Mucosa of stomach (tissue), 1 donor: ENCODE data around the gene SBSN.

Experiments used
- H3K27me3 ChIP-seq: one replicate; pipeline ENCODE4 v1.7.0; 2013; ENCODE audit warnings: mild to moderate bottlenecking, low read length; ENCODE audit not compliant: control insufficient read depth, insufficient read depth
- H3K36me3 ChIP-seq: one replicate; pipeline ENCODE4 v1.7.0; 2013; ENCODE audit warnings: low read length; ENCODE audit not compliant: control insufficient read depth, insufficient read depth
- H3K4me1 ChIP-seq: one replicate; pipeline ENCODE4 v1.7.0; 2013; ENCODE audit warnings: mild to moderate bottlenecking, low read length; ENCODE audit not compliant: control insufficient read depth, insufficient read depth
- H3K4me3 ChIP-seq: one replicate; pipeline ENCODE4 v1.7.0; 2013; ENCODE audit warnings: low read length
- H3K9ac ChIP-seq: one replicate; pipeline ENCODE4 v1.7.0; 2013; ENCODE audit warnings: mild to moderate bottlenecking, low read length, moderate library complexity
- H3K9me3 ChIP-seq: one replicate; pipeline ENCODE4 v1.7.0; 2013; ENCODE audit warnings: mild to moderate bottlenecking, low read length, moderate library complexity; ENCODE audit not compliant: control insufficient read depth
- donor health status: Pancreatic carcinoma.

The SBSN gene

GRCh38 chr19:35519291-35519690 lies 8.8 kb downstream of the SBSN start:
- no peaks in the 10 kb centered on the region for H3K27me3 ChIP-seq
- no peaks in the 10 kb centered on the region for H3K9me3 ChIP-seq
- H3K9ac ChIP-seq, result no peak overlapping the region
- H3K4me1 ChIP-seq, result peaks cover under 1% of the 10 kb centered on the region
- no peaks in the 10 kb centered on the region for H3K36me3 ChIP-seq
- no peak overlapping the region for H3K4me3 ChIP-seq

GRCh38 chr19:35518313-35518712 lies 9.8 kb downstream of the SBSN start:
- H3K4me1 ChIP-seq, result peaks cover 5% of the 10 kb centered on the region
- H3K9ac ChIP-seq, result no peak overlapping the region
- H3K4me3 ChIP-seq, result no peak overlapping the region
- peaks cover 6% of the 10 kb centered on the region for H3K27me3 ChIP-seq
- H3K36me3 ChIP-seq, result no peaks in the 10 kb centered on the region
- no peaks in the 10 kb centered on the region for H3K9me3 ChIP-seq

DNA sequence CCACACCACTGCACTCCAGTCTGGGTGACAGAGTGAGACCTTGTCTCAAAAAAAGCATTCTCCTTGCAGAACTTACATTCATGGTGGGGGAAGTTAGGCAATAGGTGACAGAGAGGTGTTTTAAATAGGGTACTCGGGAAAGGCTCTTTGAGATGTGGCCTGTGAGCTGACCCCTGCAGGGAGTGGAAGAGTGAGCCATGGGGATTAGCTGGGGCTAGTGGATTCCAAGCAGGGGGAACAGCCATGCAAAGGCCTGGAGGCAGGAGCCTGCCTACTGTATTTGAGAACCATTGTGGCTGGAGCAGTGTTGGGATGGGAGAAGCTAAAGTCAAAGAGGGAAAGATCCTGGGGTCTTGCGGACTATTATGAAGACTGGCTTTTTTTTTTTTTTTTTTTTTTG lies 10.8 kb downstream of the SBSN start:
- H3K9ac ChIP-seq, result no peak overlapping the region
- H3K27me3 ChIP-seq, result peaks cover 11% of the 10 kb centered on the region
- H3K4me3 ChIP-seq, result no peak overlapping the region
- no peaks in the 10 kb centered on the region for H3K36me3 ChIP-seq
- peaks cover 5% of the 10 kb centered on the region for H3K4me1 ChIP-seq
- H3K9me3 ChIP-seq, result no peaks in the 10 kb centered on the region

- no peaks in the 10 kb centered on the region for H3K36me3 ChIP-seq
- H3K4me3 ChIP-seq, result no peak overlapping the region
- H3K4me1 ChIP-seq, result peaks cover 5% of the 10 kb centered on the region
- peaks cover 15% of the 10 kb centered on the region for H3K27me3 ChIP-seq
- H3K9ac ChIP-seq, result no peak overlapping the region
- no peaks in the 10 kb centered on the region for H3K9me3 ChIP-seq
Observed at GRCh38 chr19:35516310-35516709, 11.8 kb downstream of the SBSN start.

DNA sequence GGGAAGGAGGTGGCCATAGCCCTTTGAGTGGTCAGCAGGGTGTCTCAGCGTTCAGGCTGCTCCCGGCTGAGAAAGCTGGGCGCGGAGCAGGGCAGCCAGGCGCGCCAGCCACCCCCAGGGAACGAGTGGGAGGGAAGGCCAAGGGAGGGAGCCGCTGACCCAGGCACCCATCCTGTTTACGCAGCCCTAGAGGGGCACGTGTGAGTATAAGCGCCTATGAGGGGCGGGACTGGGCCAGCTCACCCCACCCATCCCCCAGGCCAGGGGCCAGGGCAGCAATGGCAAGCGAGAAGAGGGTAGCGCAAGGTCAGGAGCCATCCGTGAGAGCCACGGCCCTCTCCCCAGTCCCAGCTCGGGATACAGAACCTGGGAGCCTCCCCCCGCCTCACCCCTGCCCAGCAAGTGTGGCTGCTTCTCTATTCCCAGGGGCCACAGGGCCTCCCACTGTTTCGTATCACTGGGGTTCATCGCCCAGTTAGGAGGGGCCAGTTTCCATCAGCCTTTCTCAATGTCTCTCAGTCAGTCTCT lies 13.8 kb downstream of the SBSN start:
- H3K9me3 ChIP-seq, result no peaks in the 10 kb centered on the region
- no peak overlapping the region for H3K9ac ChIP-seq
- H3K4me1 ChIP-seq, result peaks cover 17% of the 10 kb centered on the region
- H3K4me3 ChIP-seq, result no peak overlapping the region
- peaks cover 29% of the 10 kb centered on the region for H3K27me3 ChIP-seq
- no peaks in the 10 kb centered on the region for H3K36me3 ChIP-seq

DNA sequence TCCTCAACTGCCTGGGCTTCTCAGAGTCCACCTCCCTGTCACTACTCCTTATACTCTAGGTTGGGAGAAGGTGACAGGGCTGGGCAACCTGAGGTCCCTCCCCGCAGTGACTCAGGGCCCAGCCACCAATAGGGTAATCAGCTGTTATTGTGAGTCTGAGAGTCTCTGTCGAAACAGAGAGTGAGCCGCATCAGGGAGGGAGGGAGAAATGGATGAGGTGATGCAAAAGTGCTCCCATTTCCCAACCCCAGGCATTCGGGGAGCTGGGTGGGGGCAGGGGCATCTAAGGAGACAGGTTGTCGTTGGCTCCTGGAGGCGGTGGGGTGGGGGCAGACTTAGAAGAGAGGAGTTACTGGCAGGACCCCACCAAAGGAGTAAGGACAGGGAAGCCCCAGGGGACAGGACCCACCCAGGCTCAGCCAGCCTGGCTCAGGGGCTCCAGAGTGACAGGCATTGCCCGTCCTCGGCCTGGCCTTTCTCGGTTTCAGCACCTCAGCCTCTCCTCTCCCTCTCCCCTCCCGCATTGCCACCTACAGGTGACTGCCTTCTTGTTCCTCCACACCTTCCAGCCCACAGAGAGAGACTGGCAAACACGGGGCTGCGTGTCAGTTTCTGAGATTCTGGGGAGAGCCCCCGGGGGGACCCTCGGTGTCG lies 14.4 kb downstream of the SBSN start, which contains the start of gene DMKN:
DMKN (minus strand) TSS at position 22 of the 654 bp plus-strand sequence. CDS start 174 bp downstream, outside the sequence.
- Histone ChIP-seq H3K9ac (no peak within 1 kb of the TSS), H3K27me3 (peaks cover 29% of the 10 kb centered on the region), H3K4me3 (no peak within 1 kb of the TSS)

GRCh38 chr19:35512831-35513627 lies 15.1 kb downstream of the SBSN start:
- Histone ChIP-seq H3K27me3 (peaks cover 29% of the 10 kb centered on the region), H3K4me1 (peaks cover 23% of the 10 kb centered on the region), H3K36me3 (no peaks in the 10 kb centered on the region), H3K4me3 (no peak overlapping the region), H3K9me3 (no peaks in the 10 kb centered on the region), H3K9ac (no peak overlapping the region)

More for the DNA sequence above, 14.4 kb downstream of the SBSN start, which contains the start of gene DMKN:
- Histone ChIP-seq H3K36me3 (no peaks in the 10 kb centered on the region), H3K9me3 (no peaks in the 10 kb centered on the region), H3K4me1 (peaks cover 23% of the 10 kb centered on the region)

DNA sequence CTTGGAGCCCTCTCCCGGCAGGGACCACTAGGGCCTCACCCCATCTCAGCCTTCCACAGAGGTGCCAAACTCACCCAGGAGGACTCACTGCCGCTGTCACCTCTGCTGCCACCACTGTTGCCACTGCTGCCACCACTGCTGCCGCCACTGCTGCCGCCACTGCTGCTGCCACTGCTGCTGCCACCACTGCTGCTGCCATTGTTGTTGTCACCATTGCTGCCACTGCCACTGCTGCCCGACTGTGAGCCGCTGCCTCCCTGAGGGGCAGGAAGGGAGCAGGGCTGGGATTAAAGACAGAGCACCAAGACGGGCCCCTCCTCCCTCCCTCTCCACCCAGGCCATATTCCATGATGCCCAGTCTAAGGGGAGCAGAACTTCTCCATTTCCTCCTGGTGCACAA lies 16.8 kb downstream of the SBSN start:
- no peaks in the 10 kb centered on the region for H3K36me3 ChIP-seq
- no peaks in the 10 kb centered on the region for H3K9me3 ChIP-seq
- H3K9ac ChIP-seq, result no peak overlapping the region
- H3K4me3 ChIP-seq, result no peak overlapping the region
- H3K4me1 ChIP-seq, result peaks cover 23% of the 10 kb centered on the region
- H3K27me3 ChIP-seq, result peaks cover 29% of the 10 kb centered on the region

DNA sequence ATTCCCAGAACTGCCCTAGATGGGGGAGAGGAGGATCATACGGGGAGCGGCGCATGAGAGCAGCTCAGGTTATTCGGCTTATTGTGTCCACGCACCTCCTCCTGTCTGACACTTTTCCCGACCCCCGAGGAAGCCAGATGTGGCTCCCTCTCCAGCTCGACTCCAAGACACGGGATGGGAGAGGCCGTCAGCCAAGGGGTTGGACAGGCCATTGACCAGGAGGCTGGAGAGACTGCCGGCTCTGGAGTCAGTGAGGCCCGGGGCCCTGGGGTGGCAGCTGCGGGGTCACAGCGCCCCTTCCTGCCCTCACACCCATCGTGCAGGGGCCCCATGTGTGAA lies 17.5 kb downstream of the SBSN start:
- peaks cover 29% of the 10 kb centered on the region for H3K27me3 ChIP-seq
- no peaks in the 10 kb centered on the region for H3K9me3 ChIP-seq
- peak overlapping the region; percentile 80 for H3K4me3 ChIP-seq
- H3K36me3 ChIP-seq, result no peaks in the 10 kb centered on the region
- H3K4me1 ChIP-seq, result peaks cover 23% of the 10 kb centered on the region
- H3K9ac ChIP-seq, result no peak overlapping the region

DNA sequence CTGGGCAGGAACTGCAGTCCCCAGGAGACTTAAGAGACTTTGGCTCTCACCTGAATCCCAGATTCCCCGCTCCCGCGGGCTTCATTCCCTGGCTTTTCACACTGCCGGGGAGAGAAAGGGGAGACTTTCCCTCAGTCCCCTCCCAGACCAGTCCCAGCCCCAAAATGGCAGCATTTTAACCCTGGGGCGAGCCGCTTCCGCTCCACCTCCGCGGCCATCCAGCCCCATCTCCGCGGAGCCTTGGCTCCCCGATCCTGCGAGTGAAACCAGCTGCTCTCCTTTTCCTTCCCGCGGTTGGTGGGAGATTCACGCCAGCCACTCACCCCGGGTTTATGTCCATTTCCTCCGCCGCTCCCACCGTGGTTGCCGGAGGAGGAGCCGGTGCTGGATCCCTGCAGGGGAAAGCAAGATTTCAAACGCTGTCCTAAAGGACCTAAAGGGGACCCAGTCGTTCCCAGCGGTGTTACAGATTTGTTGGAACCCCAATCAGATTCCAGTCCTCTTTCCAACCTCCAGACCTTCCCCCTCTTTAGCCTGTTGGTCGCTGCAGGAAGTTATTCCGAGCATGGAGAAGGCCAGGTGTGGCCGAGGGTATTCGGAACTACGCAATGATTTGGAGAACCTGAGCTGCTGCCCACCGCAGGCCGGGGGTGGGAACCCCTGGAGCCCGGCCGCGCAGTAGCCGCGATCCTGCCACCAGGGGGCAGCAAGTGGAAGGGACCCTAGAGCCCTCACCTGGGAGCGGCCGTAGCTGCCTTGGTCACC lies 18.1 kb downstream of the SBSN start:
- Histone ChIP-seq H3K27me3 (peaks cover 29% of the 10 kb centered on the region), H3K9ac (peak overlapping the region; percentile 86), H3K9me3 (no peaks in the 10 kb centered on the region), H3K4me3 (peak overlapping the region; percentile 80), H3K36me3 (no peaks in the 10 kb centered on the region), H3K4me1 (peaks cover 23% of the 10 kb centered on the region)

DNA sequence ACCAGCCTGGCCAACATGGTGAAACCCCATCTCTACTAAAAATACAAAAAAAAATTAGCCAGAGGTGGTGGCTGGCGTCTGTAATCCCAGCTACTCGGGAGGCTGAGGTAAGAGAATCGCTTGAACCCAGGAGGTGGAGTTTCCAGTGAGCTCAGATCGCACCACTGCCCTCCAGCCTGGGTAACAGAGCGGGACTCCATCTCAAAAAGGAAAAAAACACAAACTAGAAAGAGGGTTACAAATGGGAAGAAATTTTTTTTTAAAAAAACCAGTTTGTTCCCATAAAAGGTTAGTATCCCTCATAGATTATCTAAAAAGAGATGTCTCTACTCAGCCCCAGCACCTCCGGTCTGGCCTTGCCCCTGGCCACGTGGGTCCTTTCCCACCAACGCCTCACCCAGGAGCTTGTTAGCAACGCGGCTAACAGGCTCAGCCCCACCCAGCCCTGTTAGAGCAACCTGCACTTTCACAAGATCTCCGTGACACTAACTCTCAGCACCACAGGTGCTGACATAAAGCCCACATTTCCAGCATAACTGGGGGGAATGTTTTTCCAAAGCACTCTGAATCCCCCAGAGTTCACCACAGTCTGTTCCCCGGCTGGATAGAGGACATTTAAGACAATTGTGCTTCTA lies 19.0 kb downstream of the SBSN start:
- Histone ChIP-seq H3K9me3 (no peaks in the 10 kb centered on the region), H3K36me3 (no peaks in the 10 kb centered on the region), H3K27me3 (peaks cover 28% of the 10 kb centered on the region), H3K4me1 (peaks cover 20% of the 10 kb centered on the region), H3K4me3 (peak overlapping the region; percentile 80), H3K9ac (peak overlapping the region; percentile 86)
